GM19043 (cell line): Measurements from ENCODE around the gene TBX20.
"Not testable (repeated sequence)": the region's sequence is repeated elsewhere in the genome, so short reads cannot be mapped to it uniquely, and the experiment has no call there.

Experiments
- ATAC-seq: cut with Tn5 transposase; IDR thresholded peaks from one replicate; pipeline ENCODE4 v1.9.1; 2021; ENCODE audit warnings: low read depth; ENCODE audit not compliant: unreplicated experiment

The TBX20 gene

DNA sequence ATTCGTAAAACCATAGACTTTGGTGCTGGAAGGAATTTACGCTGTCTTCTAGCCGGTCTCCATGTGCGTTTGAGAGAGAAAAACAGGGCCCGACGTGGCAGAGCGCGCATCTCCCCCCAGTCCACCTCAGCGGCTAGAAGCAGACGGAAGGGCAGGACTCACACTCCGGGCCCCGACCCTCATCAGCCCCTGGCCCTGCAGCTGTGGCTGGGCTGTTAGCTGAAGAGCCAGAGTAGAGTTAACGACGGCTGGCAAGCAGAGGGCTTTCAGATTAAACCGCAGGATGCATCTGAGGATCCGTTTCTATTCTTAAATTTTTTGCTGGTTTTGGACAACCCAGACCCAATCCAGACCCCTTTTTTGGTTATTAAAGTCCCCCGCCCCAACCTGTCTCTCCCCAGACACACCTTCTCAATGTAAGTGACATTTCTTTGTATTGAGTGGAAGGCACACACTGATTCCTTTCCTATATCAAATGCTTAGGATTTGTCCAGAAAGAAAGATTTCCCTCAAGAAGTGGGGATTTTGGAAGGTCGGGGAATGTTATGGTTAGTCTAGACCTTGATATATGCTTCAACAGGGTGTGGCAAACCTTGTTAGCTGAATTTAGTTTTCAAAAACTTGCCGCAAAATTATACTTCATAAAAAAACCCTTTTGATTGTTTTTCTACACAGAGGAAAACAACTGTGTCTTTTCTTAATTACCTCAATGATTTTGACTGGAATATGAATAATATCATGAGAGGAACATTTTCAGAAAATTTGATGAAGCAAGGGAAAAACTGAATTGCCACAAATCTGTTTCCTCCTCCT lies 1.7 kb upstream of the TBX20 start:
- ATAC-seq, result no peak

DNA sequence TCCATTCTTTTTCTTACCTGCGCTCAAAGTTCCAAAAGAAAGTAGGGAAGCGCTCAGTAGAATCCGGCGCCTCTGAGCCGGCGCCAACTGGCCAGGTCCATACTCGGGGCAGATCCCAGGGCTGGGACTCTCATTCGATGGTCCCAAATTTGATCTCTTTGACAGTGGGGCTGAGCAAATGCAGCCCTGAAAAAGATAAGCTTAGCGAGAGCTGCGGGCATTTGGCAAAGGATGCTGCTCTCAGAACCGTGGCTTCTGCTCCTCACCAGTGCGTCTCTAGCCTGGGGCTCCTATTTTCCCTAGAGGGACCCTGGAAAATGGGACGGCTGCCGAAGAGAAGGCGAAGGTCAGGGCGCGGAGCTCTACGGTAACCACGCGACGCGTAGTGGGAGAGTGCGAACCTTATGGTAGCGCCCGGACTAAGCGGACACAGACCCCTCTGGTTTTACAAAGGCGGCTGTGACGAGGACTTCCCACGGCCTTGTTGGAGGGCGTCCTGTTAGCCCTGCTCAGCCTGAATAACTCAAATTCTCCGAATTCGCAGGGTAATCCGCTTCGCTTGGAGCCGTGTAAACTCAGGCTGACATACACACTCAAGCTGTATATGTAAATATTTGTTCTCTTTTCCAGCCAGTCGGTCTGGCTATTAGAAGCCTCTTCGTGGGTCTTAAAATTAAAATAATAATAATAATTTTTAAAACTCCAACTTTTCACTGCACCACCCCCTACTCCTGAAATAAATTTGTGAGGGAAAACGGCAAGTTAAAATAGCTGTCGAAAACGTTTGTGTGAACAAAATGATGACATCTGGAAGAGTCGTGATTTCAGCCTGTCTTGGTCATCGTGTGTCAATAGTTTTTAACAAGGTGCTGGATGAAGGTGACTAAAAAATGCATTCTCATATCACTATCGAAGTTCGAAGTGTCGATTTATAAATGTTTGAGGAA lies 869 bp upstream of the TBX20 start:
- no peak for ATAC-seq

DNA sequence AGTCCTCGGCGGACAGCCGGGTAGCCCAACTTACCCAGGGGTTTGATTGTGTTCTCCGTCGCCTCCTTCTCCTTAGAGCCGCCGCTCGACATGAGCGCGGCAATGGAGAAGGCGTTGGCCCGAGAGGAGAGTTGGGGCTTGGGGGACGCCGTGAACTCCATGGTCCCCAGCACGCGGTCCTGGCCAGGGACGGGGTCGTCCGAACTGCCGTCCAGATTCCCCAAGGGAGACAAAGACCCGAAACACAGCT lies 515 bp downstream of the TBX20 start:
- ATAC-seq, result no peak

DNA sequence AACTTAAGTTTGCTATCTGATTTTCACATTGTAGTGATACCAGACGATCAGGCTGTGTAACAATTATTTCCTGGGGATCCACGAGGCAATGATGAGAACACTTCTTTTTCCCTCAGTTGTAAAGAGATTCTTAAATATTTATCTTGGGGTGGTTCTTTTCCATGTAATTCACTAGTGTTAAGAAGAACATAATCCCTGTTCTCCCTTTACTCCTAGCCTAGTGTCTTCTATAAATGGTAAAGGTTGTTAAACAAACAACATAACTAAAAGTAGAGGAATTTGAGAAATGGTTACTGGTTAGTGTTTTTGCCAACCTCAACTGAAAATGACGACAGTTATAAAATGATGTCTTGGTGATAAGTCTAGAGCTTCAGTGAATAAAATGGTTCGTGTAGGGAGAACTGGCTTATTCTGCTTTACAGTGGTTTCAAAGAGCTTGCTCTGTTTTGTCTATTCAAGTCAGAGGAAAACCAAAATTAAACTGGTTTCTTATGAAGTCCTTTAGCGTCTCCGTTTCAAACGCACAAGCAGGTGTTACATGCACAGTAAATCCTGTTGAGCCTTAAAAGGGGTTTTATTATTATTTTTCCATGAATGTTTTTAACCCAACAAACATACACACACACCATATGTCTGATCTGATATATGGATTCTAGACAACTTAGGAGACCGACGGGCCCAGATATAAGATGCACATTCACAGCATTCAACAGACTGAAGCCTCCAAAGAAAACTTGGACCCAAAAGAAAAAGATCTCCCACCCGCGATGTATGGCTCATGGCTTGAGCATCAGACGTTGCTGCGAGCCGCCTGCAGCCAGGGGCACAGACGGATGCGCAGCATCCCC lies 1.1 kb downstream of the TBX20 start:
- no peak for ATAC-seq

DNA sequence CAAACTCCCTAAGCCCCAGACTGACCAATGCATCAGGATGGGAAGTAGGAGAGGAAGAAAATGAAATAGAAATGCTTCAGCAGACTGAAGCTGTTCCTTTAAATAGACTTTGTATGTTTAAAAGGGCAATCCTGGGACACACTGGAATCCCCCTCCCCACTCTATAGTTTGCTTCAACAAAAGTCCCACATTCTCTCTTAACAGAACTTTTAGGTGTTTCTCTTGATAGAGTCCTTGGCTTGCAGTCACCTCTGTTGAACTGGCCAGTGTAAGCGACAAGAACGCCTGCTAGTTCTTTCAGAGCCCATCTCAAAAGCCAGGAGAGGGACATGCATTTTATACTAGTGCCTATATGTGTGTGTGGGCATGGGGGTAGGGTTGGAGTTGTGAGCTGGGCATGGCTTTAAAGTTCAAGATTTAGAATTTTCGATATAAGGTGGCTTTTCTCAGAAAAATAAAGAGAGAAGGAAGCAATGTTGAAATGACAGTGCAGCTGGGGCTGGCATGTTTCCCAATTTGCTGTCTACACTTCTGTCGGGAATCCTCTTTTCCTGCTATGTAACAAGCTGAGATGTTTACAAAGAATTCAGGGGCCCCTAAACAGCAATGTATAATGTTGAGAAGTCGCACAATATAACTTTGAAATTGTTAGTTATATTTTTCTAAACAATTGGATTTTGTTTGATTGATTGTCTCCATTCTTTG lies 2.1 kb downstream of the TBX20 start:
- ATAC-seq, result no peak

DNA sequence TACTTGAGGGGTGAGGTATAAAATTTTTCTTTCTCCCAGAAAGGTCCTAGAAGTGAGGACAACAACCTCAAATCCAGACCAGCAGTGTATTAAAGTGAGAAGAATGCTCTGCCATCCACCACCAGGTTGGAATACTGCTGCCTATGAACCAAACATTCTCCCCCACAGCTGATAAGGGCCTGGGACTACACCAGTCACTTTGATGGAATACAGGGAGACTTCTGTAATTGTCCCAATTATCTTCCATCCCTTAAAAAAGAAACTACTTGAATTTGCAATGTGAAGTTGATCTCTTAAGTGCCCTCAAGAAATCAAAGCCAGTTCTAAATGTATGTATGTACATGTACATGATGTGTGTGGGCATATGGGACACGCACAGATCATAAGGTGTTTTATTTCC lies 3.0 kb downstream of the TBX20 start:
- ATAC-seq, result no peak

DNA sequence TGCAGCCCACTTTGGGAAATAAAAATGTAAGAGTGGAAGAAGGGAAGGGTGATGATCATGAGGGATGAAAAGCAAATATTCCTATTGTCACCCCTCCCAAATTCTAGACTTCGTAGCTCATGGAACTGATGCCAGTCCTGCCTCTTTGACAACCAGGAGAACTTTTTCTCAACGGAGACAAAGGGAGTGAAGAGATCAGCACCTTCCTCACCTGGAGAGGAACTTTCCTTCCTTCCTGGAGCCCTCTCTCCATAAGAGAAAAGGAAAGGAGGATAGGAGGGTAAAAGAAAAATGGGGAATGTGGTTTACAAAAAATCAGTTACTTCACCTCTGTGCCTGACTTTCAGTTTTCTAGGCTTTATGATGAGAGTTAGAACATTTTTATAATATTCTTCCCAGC lies 3.4 kb downstream of the TBX20 start:
- no peak for ATAC-seq

DNA sequence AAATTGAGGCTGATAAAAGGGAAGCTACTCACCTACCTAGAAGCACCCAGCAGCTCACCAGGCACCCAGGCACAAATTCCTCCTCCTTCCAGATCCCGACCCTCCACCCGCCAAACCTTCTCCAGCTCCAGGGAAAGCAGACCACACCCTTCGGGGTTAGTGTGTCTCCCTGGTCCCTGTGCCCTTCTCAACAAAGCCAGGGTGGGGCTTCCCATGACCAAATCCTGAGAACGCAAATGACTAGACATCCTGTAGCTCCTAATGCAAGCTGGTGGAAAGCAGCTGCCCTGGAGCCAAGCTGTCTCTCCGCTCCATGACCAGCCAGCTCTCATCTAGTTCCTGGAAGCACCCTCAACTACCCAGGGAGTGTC lies 4.4 kb downstream of the TBX20 start:
- ATAC-seq, result no peak

DNA sequence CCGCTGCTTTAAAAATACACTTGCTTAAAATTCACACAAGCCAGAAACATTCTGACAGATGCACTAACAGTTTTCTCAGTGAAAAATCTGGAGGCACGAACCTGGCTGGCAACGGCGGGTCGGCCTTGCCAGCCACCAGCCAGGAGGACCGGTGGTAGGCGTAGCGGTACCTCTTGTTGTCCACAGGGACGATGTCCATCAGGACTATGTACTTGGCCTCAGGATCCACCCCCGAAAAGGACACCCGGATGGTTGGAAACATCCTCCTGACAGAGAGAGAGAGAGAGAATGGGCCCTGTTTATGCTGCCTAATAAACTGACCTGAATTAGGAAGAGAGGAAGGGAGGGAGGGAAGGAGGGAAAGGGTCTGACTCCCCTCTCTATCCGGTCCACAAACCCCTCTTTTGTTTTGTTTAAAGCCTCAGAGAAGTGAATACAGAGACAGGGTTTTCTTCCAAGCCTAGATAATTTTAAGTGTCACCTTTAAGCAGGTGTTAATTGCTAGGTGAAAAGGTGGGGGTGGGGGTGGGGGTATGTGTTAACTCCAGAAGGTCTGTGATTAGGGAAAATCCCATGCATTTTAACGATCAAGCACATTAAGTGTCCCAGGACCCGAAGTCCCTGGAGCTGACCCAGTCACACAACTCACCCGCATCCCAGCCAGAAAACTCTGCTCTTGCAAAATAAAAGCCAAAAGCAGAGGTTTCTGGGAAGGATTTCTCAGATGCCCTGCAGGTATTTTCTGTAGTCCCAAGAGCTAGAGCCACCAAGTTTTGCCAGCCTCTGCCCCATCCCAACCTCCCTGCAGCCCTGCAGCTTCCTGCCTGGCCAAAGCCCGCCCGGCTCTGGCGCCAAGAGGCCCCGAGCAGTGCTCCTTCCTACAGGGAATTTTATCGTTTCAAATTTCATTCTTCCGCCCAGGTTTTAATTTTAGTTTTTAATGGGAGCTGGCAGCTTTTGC lies 5.0 kb downstream of the TBX20 start:
- no peak for ATAC-seq

DNA sequence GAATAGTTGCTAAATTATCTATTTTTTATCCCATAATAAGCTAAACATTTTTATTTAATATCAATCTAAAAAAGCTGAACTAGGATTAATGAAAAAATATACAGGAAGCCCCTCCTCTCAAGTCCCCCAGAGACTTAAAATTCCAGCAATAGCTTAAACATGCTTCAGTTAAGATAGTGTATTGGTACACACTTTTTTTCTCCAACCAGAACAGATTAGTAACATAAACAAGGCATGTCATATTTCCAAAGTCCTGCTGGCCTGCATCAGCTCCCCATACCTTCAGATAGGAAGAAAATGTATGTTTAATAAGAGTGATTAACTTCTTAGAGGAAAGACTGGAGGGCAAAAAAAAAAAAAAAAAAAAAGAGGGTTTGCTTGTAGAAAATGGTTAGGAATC lies 7.1 kb downstream of the TBX20 start:
- no peak for ATAC-seq

DNA sequence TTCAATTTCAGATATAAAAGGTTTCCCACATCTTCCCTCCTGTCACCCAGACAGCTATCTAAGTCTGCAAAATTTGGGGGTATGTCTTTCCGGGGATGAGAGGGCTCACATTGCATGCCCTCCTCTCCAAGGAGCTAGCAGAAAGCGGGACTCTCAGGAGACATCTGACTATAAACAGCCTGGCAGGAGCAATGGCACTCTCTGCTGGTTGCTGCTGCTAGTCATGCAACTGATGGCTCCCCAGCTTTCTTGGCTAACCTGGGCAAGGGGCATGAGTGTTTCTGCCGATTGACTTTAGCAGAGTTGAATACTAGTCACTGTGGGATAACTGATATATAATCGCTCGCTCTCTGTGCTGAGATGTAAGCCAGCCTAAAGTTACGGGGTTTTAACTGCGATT lies 12.0 kb downstream of the TBX20 start:
- ATAC-seq, result no peak

DNA sequence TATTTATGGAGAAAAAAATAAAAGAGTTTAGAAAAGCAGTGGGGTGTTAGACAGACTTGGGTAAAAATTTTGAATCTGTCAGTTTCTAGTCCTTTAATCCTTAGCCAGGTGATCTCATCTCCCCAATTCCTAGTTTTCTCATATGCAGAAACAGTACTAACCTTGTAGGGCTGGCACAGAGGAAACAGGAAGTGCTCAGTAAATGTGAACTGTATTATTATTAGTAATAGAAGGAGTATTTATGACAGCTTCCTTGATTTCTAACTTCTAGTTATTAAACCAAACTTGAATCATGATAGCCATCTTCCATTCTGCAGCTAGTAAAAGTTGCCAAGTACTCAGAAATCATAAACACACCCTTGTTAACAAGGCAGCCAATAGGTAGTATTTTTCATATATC lies 12.5 kb downstream of the TBX20 start:
- no peak for ATAC-seq

DNA sequence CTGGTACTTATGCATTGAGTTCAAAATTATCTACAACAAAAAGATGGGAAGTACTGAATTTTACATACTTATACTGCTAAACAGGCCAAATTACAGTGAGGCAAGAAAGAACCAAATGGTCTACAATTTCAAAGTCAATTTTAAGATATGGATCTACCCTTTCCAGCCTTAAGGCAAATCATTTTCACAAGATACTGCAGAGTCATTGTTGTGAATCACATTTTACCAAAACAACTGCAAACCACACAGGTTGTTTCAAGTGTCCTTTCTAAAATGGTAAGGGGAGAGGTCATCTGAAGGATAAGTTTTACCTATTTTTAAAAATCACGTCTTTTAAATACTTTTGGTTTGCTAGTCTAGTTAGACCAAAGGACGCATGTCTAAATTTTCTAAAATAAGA lies 12.9 kb downstream of the TBX20 start:
- ATAC-seq, result not testable (repeated sequence)

DNA sequence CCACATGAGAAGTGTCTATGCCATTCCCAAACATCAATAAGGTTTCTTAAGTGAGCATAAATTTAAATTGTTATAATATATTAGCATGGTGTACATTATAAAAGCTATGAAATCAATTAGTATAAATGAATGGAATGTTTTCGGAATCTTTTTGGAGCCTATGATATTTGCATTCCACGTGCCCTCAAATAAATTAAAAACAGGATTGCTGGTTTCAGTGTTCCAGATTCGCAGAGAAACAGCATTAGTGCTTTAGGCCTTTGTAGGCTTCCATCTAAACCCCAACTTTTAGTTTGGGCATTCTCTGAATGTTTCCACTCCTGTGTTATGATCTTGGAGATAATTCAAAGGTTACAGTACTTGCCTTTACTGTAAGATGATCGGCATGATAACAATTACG lies 15.4 kb downstream of the TBX20 start:
- ATAC-seq, result not testable (repeated sequence)

DNA sequence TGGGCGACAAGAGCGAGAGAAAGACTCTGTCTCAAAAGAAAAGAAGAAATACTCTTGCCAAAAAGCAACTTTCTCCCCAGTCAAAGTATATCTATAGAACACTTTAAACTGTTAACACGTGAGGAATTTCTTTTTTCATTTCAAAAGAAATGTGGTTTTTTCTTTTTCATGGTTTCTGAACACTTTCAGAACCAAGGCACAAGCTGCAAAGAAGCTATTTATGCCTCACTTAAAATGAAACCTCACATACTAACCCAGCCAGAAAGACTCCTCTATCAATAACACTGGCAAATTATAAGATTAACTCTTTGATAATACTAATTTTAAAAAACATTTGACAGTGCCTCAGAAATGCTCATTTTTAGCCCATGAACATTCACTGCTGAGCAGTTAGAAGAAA lies 20.9 kb downstream of the TBX20 start:
- no peak for ATAC-seq

DNA sequence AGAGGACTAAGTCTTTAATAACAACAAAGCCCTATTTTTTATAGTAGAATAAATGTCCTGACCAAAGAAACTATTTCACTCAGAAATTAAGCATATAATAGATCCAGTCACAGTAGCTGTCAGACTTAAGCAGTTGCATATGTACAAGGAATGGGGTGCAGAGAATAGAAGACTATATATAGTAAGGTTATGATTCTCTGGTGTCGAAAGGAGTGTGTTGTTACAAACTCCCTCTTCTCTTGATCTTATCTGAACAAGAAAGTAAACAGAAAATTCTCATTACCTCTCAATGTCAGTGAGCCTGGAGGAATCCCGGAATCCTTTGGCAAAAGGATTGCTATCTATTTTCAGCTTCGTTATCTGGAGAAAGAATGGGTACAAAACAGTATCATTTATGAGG lies 22.7 kb downstream of the TBX20 start:
- not testable (repeated sequence) for ATAC-seq

DNA sequence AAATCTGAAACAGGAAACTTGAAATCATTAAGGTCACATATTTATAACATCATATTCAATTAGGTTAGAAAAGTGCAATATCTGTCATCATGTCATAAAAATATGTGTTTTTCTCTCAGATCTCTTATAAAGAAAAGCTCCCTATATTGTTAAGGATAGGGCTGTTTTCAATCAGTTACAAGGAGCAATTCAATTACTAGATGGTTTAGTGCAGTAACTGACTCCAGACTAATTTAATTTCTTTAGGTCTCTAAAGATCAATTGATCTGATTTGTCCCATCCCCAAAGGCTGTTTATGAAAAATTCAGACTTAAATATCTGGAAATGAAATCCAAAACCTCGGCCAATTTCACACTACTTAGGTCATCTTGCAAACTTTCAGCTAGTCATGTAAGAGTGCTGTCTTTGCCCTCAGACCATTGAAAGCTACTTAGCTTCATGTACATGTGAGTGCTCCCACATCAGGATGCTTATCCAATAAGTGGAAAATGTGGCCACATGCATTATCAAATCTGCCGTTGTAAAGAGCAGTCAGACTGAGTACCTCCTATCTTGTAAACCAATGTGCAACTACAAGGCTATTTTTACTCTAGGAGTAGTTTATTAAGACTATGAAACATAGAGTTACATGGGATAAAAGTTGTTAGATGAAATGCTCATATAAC lies 24.7 kb downstream of the TBX20 start:
- not testable (repeated sequence) for ATAC-seq

DNA sequence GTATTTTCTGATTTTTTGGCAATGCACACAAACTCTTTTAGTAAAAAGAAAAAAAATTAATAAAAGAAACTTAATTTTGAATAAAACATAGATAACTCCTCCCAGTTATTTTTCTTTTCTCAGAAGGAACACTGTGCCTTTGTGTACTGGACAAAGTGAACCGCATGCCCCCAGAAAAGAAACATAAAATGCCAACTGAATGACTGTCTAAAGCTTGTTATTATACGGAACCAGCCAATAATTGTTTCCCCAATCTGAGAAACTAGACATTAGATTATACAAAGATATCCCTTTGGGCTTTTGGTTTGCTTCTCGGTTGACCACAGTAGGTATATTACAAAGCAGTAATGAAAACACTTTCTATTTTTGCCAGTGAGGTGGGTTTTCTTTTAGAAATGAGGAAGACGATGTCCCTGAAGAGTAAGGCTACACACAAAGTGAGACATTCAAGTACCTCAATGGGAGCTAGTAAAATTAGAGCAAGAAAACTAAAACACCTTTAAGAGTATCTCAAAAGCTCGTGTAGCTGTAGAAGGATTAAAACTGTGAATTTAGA lies 25.3 kb downstream of the TBX20 start:
- not testable (repeated sequence) for ATAC-seq

DNA sequence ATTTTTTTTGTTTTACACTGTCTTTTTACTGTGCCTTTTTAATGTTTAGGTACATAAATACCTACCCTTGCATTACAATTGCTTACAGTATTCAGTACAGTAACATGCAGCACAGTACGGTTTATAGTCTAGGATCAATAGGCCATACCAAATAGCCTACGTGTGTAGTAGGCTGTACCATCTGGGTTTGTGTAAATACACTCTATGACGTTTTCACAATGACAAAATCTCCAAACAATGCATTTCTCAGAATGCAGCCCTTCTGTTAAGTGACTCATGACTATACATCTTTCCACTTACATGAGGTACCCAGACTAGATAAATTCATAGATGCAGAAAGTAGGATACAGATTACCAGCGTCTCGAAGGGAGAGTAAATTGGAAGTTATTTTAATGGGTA lies 26.5 kb downstream of the TBX20 start:
- ATAC-seq, result not testable (repeated sequence)
